Testis (tissue), 3 donors: ENCODE data around the gene KDM3B. TPM values are rescaled to one million over a fixed set of nuclear protein-coding genes. Genes with fewer than 3 reads are reported as not detected.

Experiments used
- DNase-seq: peaks from one replicate; pipeline ENCODE4 v3.0.0-alpha.2; 2019
- H3K27ac ChIP-seq, 2 donors: fragments of 200-600 bp; sonication (generic); one replicate each; pipeline ENCODE4 v1.5.1; 2019
- H3K27me3 ChIP-seq: fragments of 200-600 bp; sonication (generic); one replicate; pipeline ENCODE4 v1.5.1; 2019
- H3K36me3 ChIP-seq: fragments of 200-600 bp; sonication (generic); one replicate; pipeline ENCODE4 v1.5.1; 2017; ENCODE audit warnings: low read depth; ENCODE audit errors: missing control alignments
- H3K4me1 ChIP-seq: fragments of 200-600 bp; sonication (generic); one replicate; pipeline ENCODE4 v1.5.1; 2019
- H3K4me3 ChIP-seq, 2 donors: fragments of 200-600 bp; sonication (generic); one replicate each; pipeline ENCODE4 v1.5.1; 2017 to 2019
- H3K9me3 ChIP-seq: fragments of 200-600 bp; sonication (generic); one replicate; pipeline ENCODE4 v1.5.1; 2017
- CTCF ChIP-seq, 3 experiments: fragments of 450-650 bp in 2 of 3; fragments of 200-600 bp in 1 of 3; sonication (generic) in 1 of 3; IDR thresholded peaks; one replicate each; pipeline ENCODE4 v1.5.1; 2016 to 2019; ENCODE audit warnings: antibody characterized with exemption in 3 of 3, mild to moderate bottlenecking in 2 of 3, moderate library complexity in 1 of 3
- POLR2A ChIP-seq: fragments of 450-650 bp; IDR thresholded peaks from one replicate; pipeline ENCODE4 v1.6.1; 2017; ENCODE audit warnings: antibody characterized with exemption, mild to moderate bottlenecking, moderate library complexity
- WGBS, 2 donors: methylation state at CpG; one replicate each; pipeline ENCODE4 v1.1.5; 2018; 5-methylcytosine and 5-hydroxymethylcytosine counted together
- intact Hi-C: fragments of 100-400 bp; cut with DNase I; formaldehyde crosslinking; loops from one replicate; pipeline ENCODE4 v1.15.1; 2023; ENCODE audit warnings: low total_unique reads
- polyA plus RNA-seq: library from polyadenylated mRNA; stranded (reverse); fragments of 350-450 nt; fragmentation: Illumina TruSeq; extraction: RNeasy Lipid Tissue Mini Kit (QIAGEN cat#74804); gene quantifications from one replicate; pipeline ENCODE4 v1.2.3, GENCODE V29; 2014; ENCODE audit warnings: low read depth, low replicate concordance; ENCODE audit not compliant: insufficient read depth
- total RNA-seq, 2 donors: library from RNA; depleted of rRNA; stranded (reverse); fragments of >200 nt; gene quantifications; one replicate each; pipeline ENCODE4 v1.2.3, GENCODE V29; 2016

The KDM3B gene
- total and polyA plus RNA-seq, 3 donors from 2014 or later = 61.8 to 85.3 (median 81.1) TPM

DNA sequence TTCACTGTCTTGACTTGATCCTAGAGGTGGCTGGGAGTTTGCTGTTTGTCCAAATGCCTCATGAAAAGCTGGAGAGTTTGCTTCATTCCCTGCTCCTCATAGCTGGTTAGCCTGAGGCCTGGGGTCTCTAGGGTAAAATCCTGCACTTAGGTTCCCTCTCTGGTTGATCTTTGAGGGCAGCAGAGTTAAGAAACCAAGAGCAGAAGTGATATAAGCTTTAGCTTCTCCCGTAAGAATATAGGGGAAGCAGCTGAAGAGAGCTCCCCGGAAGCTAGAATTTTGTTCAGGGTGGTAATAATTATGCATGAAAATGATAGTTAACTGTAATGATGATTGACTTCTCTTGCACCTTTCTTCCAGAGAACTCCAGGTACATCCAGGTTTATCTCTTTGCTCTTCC lies 13.0 kb upstream of the KDM3B start:
- no peaks in the 10 kb centered on the region for H3K36me3 ChIP-seq
- H3K9me3 ChIP-seq = no peaks in the 10 kb centered on the region
- H3K27ac ChIP-seq = peak overlapping the region; percentile 97 to 99
- H3K27me3 ChIP-seq = no peaks in the 10 kb centered on the region
- WGBS, 2 donors = 32 to 34% methylated on average over 2 of the region's 2 CpGs
- DNase-seq = no peak
- peaks cover 14% of the 10 kb centered on the region for H3K4me1 ChIP-seq
- no peak for TF ChIP-seq CTCF (IDR thresholded peaks at IDR 0.05)
- no peak for TF ChIP-seq POLR2A
- peak overlapping the region; percentile 93 to 98 for H3K4me3 ChIP-seq
- intact Hi-C loops = no loop called here

GRCh38 chr5:138340008-138340407 lies 12.5 kb upstream of the KDM3B start:
- no peak for TF ChIP-seq POLR2A
- TF ChIP-seq CTCF (IDR thresholded peaks at IDR 0.05) = no peak
- H3K36me3 ChIP-seq = no peaks in the 10 kb centered on the region
- no peak for DNase-seq
- intact Hi-C loops = no loop called here
- peak overlapping the region; percentile 97 to 99 for H3K27ac ChIP-seq
- no peaks in the 10 kb centered on the region for H3K27me3 ChIP-seq
- H3K9me3 ChIP-seq = no peaks in the 10 kb centered on the region
- 56 to 59% methylated on average over 3 of the region's 3 CpGs for WGBS, 2 donors
- H3K4me1 ChIP-seq = peaks cover 14% of the 10 kb centered on the region
- no peak overlapping the region for H3K4me3 ChIP-seq

- H3K36me3 ChIP-seq = no peaks in the 10 kb centered on the region
- intact Hi-C loops = no loop called here
- H3K27ac ChIP-seq = no peak overlapping the region
- no peaks in the 10 kb centered on the region for H3K9me3 ChIP-seq
- H3K4me1 ChIP-seq = peaks cover 2% of the 10 kb centered on the region
- no peak for TF ChIP-seq CTCF (IDR thresholded peaks at IDR 0.05)
- TF ChIP-seq POLR2A = no peak
- 98% methylated on average over 28 to 32 of the region's 32 CpGs for WGBS, 2 donors
- DNase-seq = no peak
- H3K27me3 ChIP-seq = no peaks in the 10 kb centered on the region
- no peak overlapping the region for H3K4me3 ChIP-seq
Measured at GRCh38 chr5:138344887-138345622, 7.4 kb upstream of the KDM3B start.

GRCh38 chr5:138346889-138347288 lies 5.6 kb upstream of the KDM3B start:
- Histone ChIP-seq H3K9me3 (no peaks in the 10 kb centered on the region), H3K4me3 (no peak overlapping the region), H3K27ac (no peak overlapping the region), H3K36me3 (no peaks in the 10 kb centered on the region), H3K27me3 (no peaks in the 10 kb centered on the region), H3K4me1 (no peaks in the 10 kb centered on the region)
- WGBS, 2 donors = 89 to 94% methylated on average over 14 of the region's 14 CpGs
- DNase-seq = no peak
- intact Hi-C loops = no loop called here
- no peak for TF ChIP-seq CTCF (IDR thresholded peaks at IDR 0.05)
